GM21526 (cell line): ENCODE measurements around the gene PFDN6.

Source experiments
- ATAC-seq: cut with Tn5 transposase; IDR thresholded peaks from one replicate; pipeline ENCODE4 v1.9.1; 2021; ENCODE audit warnings: moderate library complexity; ENCODE audit not compliant: unreplicated experiment, low FRiP score

The PFDN6 gene

GRCh38 chr6:33292996-33293682 lies 3.7 kb downstream of the PFDN6 start:
- no peak for ATAC-seq

- no peak for ATAC-seq
These were observed 4.9 kb downstream of the PFDN6 start for GRCh38 chr6:33294086-33294823.

- no peak for ATAC-seq
These were observed 6.4 kb downstream of the PFDN6 start for GRCh38 chr6:33295621-33296369.

DNA sequence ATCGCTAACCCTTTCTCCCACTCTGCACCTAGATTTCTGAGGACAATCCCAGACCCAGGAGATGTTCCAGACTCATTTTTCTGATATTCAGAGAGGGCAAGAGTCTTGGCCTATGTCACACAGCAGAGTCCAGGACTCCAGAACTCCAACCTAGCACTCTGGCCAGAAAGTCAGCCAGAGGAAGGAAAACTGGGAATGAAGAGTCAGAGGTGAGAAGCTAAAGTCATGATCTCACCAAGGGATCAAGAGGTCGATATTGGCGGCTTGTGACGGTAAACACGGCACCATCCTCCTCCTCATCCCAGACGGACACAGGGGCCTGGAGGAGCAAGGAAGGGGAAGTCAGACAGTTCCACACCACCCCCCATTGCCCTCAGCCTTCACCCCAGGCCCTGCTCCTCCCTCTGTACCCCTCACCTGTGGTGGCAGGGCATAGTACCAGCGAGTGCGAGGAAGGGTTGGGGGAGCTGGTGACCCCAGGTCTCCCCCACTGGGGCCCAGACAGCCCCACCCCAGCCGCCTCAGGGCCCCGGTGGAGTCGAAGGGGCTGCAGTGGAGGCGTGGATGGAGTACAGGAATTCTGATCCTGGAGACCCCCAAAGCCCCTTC lies 7.5 kb downstream of the PFDN6 start:
- no peak for ATAC-seq

DNA sequence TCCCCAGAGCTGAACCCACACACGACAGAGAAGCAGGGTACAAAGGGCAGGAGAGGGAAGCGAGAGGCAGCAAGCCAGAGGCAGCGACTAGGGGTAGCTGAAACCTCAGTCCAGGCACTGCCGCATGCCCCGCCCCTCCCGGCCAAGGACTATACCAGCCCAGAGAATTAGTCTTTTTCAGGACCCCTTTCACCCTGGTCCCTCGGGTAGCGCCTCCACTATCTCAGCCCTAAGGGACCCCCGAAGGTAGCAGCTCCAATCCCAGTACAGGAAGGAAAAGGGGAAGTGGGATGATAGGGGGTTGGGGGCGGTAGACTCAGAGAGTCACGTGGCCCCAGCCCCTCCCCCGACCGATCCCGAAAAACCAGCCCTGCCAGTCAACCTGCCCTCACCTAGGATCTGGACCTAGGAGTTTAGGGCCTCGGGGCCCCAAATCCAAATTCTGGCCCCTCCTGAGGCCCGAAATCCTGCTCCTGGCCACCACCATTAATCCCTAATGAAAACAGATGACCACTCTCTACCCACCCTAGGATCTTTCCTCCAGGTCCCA lies 8.1 kb downstream of the PFDN6 start:
- ATAC-seq = no peak

DNA sequence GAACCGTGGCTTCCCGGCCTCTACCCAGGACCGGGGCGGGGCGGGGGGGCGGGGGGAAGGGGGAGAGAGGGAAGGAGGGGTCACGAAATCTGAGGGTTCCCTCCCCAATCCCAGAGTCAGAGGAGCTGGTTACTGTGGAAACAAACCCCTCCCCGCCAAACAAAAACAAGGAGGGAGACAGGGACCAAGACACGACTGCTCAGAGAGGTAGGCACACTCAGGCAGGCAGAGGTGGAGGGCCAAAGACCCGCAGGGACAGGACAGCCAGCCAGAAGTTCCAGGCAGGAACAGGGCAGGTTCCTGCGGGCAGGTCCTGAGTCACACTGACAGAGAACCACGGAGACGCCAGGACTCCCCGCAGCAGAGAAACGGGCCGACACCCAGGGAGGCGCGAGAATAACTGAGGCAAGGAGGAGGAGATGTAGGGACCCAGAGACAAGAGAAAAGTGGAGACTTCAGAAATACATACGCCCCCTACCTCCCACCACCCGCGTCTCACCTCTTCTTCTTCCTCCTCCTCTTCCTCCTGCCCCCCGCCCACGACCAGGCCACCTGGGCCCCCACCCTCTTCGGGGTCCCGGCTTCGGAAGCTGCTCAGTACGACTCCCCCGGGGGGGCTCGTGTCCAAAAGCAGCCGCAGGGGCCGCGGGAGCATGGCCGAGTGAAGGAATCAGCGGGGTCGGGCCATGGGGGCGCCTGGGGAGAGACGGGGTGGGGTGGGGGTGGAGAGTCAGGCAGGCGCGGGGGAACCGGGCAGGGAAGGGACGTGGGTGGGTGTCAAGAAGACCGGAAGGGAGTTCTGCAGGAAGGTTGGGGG lies 8.8 kb downstream of the PFDN6 start:
- no peak for ATAC-seq

GRCh38 chr6:33298773-33299236 lies 9.4 kb downstream of the PFDN6 start, which contains the start of gene RGL2:
Gene RGL2 (minus strand): TSS chr6:33298942. CDS start chr6:33298610, 332 bp downstream.
- peak; percentile 22 for ATAC-seq

DNA sequence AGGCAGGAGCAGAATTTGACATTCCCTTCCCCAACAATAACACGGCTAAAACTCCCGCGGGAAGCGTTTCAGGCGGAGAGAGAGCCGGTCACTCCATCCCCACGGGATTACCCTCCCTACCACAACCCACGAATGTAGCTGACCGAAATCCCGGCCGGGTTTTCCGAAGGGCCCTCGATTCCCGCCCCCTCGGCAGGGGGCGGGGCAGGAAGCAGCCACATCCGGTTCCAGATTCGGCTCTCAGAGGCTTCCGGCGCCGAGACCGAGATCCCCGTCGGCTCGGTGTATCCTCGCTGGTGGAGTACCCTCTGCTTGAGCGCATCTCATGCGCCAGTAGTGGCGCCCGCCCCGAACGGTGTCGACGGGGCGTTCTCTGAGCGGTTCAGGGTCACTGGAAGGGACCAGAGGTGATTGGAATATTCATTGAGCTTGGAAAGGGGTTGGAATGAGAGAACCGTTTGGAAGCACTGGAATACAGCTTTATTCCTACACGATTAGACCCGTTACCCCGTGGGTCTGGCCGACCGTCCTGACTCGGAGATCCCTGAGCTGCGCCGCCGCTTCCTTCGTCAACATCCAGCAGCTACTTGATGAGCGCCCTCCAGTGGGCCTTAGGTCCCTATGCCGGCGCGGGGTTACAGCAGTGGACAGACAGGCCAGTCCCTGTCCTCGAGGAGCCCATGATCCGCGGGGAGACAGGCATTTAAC lies 10.0 kb downstream of the PFDN6 start:
- ATAC-seq = peak; percentile 58

GRCh38 chr6:33301877-33302276 lies 12.5 kb downstream of the PFDN6 start:
- ATAC-seq = no peak

DNA sequence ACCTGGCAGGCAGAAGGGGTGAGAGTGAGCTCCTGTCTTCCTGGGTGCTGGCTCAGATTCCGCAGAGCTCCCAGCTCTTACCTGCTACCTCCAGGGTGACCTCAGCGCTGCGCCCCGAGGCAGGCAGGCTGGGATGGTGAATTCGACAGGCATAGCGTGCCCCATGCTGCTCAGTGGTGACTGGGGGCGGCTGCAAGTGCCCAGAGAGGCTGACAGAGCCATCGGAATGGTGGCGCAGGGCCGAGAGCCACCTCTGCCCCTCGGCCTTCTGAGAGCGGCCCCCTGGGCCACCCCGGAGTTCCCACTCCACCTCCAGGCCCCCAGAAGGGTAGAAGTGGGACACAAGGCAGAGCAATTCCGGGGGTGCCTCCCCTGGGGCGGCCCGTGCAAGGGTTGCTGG lies 14.8 kb downstream of the PFDN6 start:
- no peak for ATAC-seq

DNA sequence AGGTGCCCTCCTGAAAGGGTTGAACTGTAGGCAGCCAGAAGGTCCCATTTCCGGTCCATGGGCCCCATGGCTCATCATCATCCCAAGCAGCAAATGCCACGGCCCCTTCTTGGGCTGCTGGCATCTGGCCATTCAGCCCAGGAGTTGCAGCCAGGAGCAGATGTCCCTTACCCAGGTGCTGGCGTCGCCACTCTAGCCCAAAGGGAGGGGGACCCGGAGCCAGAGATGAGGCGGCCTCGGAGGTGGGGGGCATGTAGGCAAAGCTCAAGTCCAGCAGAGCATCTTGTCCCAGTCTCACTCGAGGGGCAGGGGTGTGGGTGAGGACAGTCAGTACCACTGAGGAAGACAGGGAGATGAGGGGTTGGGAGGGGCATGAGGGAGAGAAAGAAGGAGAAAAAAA lies 15.7 kb downstream of the PFDN6 start:
- no peak for ATAC-seq

GRCh38 chr6:33306356-33306755 lies 17.0 kb downstream of the PFDN6 start:
- no peak for ATAC-seq

DNA sequence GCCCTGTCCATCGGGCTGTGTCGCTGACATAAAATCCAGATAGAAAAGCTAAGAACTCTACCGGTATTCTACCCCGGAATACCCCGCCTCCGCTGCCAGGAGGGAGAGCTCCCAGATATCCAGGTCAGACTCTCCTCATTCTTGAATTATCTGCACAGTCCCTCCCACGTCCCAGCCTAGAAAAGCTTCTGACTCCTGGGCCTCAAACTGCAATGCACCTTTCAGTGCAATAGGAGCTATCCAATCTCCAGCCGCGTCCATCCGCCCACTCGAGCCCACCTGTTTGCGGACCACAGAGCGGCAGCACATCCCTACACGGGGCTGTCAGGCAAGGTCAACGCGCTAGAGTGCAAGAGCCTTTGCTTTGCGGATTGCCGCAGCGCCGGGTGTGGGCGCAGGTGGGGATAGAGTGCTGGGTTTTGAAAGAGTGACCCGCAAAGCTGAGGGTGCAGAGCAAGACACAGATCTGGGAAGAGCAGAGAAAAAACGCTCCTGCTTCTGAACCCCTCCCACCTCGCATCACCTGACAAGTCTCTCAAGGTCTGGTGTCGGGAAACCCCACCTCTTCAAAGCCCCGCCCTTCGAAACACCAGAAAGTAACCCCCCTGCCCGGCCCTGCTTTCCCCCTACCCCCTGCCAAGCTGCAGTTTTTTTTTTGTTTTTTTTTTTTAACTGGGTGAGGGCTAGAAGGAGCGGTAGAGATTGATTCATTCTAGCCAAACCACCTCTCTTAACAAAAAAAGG lies 23.1 kb downstream of the PFDN6 start:
- no peak for ATAC-seq

- ATAC-seq = no peak
These were observed 23.8 kb downstream of the PFDN6 start for GRCh38 chr6:33313105-33313708.

DNA sequence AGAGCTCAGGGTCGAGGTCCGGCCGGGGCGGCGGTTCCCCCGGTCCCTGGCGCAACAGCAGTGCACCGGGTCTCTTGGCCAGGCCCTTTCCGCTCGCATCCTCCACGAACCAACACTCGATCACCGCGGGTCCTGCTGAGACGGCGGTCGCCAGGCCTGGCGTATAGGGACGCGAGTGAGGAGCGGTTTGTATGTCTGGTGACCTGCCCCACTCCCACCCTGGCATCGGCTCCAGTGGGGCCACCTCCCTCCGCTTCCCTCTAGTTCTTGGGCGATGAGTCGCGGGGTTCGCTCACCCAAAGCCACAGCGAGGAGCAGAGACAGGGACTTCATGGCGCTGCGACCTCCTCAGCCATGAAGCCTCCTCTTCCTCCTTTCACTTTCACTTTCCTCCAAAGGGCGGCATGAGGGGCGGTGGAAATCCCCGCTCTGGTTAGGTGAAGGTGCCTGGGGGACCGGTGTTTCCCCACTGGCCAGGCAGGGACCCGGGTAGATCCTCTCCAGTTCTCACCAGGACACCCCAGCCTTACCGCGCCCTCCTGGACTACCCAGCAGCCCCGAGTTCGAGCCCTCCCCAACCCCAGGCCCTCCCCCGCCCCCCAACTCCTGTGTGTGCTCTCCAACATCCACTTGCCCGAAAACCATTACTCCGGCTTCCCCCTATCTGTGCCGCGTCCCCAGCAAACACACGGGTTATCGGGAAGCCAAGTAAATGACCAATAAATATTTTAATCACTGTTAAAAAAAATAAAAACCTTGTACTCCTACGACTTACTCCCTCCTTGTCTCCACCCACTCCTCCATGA lies 24.5 kb downstream of the PFDN6 start, which contains the start of gene TAPBP:
Gene TAPBP, minus strand, starts transcription at position 370 of the 806 bp plus-strand sequence. Its CDS starts 37 bp downstream, at position 333.
- ATAC-seq = no peak

GRCh38 chr6:33314515-33314942 lies 25.1 kb downstream of the PFDN6 start:
- ATAC-seq = no peak
